ENCODE results near the gene CPEB4.

GRCh38 chr5:173872957-173873305 lies 15.2 kb upstream of the CPEB4 start:
- no peak for TF ChIP-seq POLR2AphosphoS5 (IDR thresholded peaks at IDR 0.05; ENCODE audit: low read depth, low read length)
- no peak for TF ChIP-seq TAF1 (IDR thresholded peaks at IDR 0.05; ENCODE audit: borderline replicate concordance, insufficient read depth, low read length)
- no peak for TF ChIP-seq REST (IDR thresholded peaks at IDR 0.05; ENCODE audit: insufficient read depth in 1 of 2, low read depth in 2 of 2, low read length in 2 of 2)

Data from PFSK-1 (cell line).